Mesendoderm (in vitro differentiated cells): ENCODE data around the gene C16orf95.

Source experiments
- DNase-seq: peaks from one replicate; pipeline ENCODE4 v3.0.0; 2013
- H2AK5ac ChIP-seq: 2 replicates; pipeline ENCODE4 v1.6.1; 2013; ENCODE audit warnings: low read length, inconsistent platforms
- H2BK120ac ChIP-seq: 2 replicates; pipeline ENCODE4 v1.6.1; 2013; ENCODE audit warnings: low read depth, mild to moderate bottlenecking, low read length, moderate library complexity, mixed read lengths
- H2BK15ac ChIP-seq: replicated peaks from 2 replicates; pipeline ENCODE4 v1.6.1; 2013; ENCODE audit warnings: low read depth, mild to moderate bottlenecking, moderate library complexity
- H2BK5ac ChIP-seq: 2 replicates; pipeline ENCODE4 v1.6.1; 2013; ENCODE audit warnings: low read length, inconsistent platforms
- H3K18ac ChIP-seq: 2 replicates; pipeline ENCODE4 v1.6.1; 2013; ENCODE audit warnings: mild to moderate bottlenecking, low read length, mixed read lengths
- H3K23ac ChIP-seq: one replicate; pipeline ENCODE4 v1.6.1; 2013; ENCODE audit warnings: low read length
- H3K27ac ChIP-seq: 2 replicates; pipeline ENCODE4 v1.5.1; 2013; ENCODE audit warnings: low read depth, mild to moderate bottlenecking, inconsistent platforms, low read length, moderate library complexity
- H3K27me3 ChIP-seq: 2 replicates; pipeline ENCODE4 v1.6.1; 2013; ENCODE audit warnings: low read length, control low read depth, mild to moderate bottlenecking, inconsistent platforms; ENCODE audit not compliant: insufficient read depth, poor library complexity
- H3K36me3 ChIP-seq: 2 replicates; pipeline ENCODE4 v1.6.1; 2013; ENCODE audit warnings: low read length, inconsistent platforms; ENCODE audit not compliant: control insufficient read depth, insufficient read depth
- H3K4ac ChIP-seq: one replicate; pipeline ENCODE4 v1.6.1; 2013; ENCODE audit warnings: low read depth, mild to moderate bottlenecking, low read length, moderate library complexity
- H3K4me1 ChIP-seq: 2 replicates; pipeline ENCODE4 v1.6.1; 2013; ENCODE audit warnings: low read depth, low read length, inconsistent platforms; ENCODE audit not compliant: control insufficient read depth
- H3K4me2 ChIP-seq: 2 replicates; pipeline ENCODE4 v1.6.1; 2013; ENCODE audit warnings: low read length
- H3K4me3 ChIP-seq: 2 replicates; pipeline ENCODE4 v1.5.1; 2013; ENCODE audit warnings: mild to moderate bottlenecking, low read length
- H3K56ac ChIP-seq: one replicate; pipeline ENCODE4 v1.6.1; 2013; ENCODE audit warnings: low read length
- H3K79me1 ChIP-seq: 2 replicates; pipeline ENCODE4 v1.6.1; 2013; ENCODE audit warnings: low read length, inconsistent platforms
- H3K79me2 ChIP-seq: 2 replicates; pipeline ENCODE4 v1.6.1; 2013; ENCODE audit warnings: mild to moderate bottlenecking, low read length; ENCODE audit not compliant: control insufficient read depth, insufficient read depth
- H3K9ac ChIP-seq: 2 replicates; pipeline ENCODE4 v1.6.1; 2013; ENCODE audit warnings: low read length, inconsistent platforms
- H4K5ac ChIP-seq: one replicate; pipeline ENCODE4 v1.6.1; 2013; ENCODE audit warnings: low read length
- H4K8ac ChIP-seq: one replicate; pipeline ENCODE4 v1.6.1; 2013; ENCODE audit warnings: low read depth, mild to moderate bottlenecking, control low read depth, low read length, moderate library complexity
- WGBS: extraction: QIAGEN DNeasy Blood & Tissue Kit; methylation state at CpG from one replicate; pipeline ENCODE4 v1.1.7; 2013; ENCODE audit warnings: low lambda C conversion rate, missing lambda C conversion rate; ENCODE audit not compliant: insufficient coverage; ENCODE audit errors: extremely low coverage; 5-methylcytosine and 5-hydroxymethylcytosine counted together

C16orf95 gene

DNA sequence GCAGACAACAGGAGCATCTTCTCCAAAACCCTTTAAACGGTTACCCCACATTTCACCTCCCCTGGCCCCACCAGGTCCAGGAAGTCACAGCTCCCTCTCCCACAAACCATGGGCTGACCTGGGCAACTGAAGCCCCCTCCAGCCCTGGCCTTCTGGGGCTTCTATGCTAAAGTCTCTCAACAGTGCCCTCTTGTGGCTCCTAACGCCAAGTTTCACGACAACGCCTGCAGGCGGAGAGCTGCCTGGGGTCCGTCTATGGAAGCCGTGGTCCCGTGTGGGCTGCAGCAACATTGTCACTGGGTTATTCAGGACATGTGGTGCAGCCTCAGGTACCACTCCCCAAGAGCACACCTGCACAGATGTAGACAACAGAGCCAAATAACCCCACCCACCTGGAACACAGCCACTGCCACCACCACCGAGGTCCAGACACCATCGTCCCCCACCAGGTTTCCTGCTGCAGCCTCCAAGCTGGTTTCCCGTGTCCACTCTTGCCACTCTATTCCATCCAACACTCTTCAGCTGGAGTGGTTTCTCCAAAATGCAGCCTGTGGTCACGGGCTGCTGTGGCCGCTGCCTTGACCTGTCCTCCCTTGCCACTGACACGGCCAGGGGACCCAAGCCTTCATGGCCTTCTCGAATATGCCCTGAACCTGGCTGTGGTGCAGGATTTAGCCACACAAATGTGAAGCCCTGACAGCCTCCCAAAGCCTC is 19.1 kb downstream of the C16orf95 start:
- Histone ChIP-seq H3K18ac (no peak overlapping the region), H3K4me1 (no peaks in the 10 kb centered on the region), H3K9ac (no peak overlapping the region), H3K56ac (no peak overlapping the region), H2AK5ac (no peak overlapping the region), H3K27ac (no peak overlapping the region), H4K5ac (no peak overlapping the region), H2BK5ac (no peak overlapping the region), H3K4me3 (no peak overlapping the region), H2BK120ac (no peak overlapping the region), H3K79me2 (no peaks in the 10 kb centered on the region), H2BK15ac (no peak overlapping the region), H3K79me1 (no peaks in the 10 kb centered on the region), H3K4me2 (no peak overlapping the region), H4K8ac (no peak overlapping the region), H3K4ac (no peak overlapping the region), H3K23ac (no peak overlapping the region), H3K27me3 (no peaks in the 10 kb centered on the region), H3K36me3 (no peaks in the 10 kb centered on the region)
- peak; percentile 69 for DNase-seq
- no CpG with 5 or more reads among the region's 15 CpGs for WGBS

DNA sequence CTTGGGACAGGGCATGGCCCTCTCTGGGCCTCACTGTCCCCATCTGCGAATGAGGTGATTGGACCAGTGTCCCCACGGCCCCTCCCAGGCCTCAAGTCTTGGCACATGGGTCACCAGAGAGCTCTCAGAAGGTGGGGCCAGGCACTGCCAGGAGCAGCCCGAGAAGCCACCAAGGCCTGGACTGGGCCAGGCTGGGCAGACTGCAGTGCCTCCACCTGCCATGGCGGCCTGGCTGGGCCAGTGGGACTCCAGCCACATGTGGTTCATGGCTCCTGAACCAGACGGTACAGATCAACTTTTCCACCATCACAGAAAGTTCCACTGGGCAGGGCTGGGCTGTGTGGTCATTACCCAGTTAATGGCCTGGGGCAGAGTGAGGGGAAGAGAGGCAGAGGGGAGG is 19.8 kb downstream of the C16orf95 start:
- Histone ChIP-seq H3K9ac (no peak overlapping the region), H4K5ac (no peak overlapping the region), H3K4me3 (no peak overlapping the region), H2AK5ac (no peak overlapping the region), H2BK15ac (no peak overlapping the region), H3K56ac (no peak overlapping the region), H3K27ac (no peak overlapping the region), H3K4me2 (no peak overlapping the region), H3K4ac (no peak overlapping the region), H3K79me1 (no peaks in the 10 kb centered on the region), H4K8ac (no peak overlapping the region), H3K23ac (no peak overlapping the region), H3K79me2 (no peaks in the 10 kb centered on the region), H3K36me3 (no peaks in the 10 kb centered on the region), H3K4me1 (no peaks in the 10 kb centered on the region), H3K18ac (no peak overlapping the region), H2BK5ac (no peak overlapping the region), H3K27me3 (no peaks in the 10 kb centered on the region), H2BK120ac (no peak overlapping the region)
- WGBS: no CpG with 5 or more reads among the region's 5 CpGs
- DNase-seq: no peak

DNA sequence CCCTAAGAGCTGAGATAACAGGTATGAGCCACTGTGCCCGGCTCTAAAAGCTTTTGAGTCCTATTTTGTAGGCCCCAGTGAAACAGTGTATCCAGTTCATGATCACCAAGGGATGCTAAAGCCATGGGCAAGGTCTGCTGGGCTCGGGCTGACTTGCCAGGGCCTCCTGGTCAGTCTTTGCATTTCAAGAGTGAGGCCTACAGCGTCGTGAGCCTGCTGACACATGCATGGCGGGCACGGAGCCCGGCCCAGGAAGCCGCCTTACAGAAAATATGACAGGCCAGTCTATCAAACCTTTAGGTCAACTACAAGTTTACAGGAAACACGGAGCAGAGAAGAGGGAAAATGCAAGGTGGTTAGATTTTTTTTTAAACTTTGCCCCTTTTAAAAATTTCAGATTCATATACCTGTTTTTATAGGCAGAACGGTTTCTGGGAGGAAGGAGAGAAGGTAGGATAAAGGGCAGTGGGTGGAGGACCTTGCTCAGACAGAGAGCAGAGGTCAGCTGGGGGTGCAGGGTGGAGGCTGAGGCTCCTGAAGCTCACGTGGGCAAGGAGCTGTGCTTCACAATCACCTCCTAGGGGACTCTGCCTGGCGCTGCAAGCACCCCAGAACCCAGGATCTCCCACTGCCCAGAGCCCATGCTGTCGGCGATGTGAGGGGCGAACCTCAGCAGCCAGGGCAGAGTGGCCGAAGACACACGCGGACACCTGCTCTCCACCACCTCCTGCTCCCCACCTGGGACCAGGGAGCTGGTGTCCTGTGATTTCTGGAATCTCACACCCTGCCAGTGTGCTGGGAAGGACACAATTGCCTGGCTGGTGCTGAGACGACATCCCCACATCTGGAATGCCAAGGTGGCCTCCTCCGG is 21.3 kb downstream of the C16orf95 start:
- H3K4ac ChIP-seq: no peak overlapping the region
- no peak overlapping the region for H3K18ac ChIP-seq
- no peak overlapping the region for H3K4me2 ChIP-seq
- H3K27ac ChIP-seq: no peak overlapping the region
- H3K79me2 ChIP-seq: no peaks in the 10 kb centered on the region
- H4K8ac ChIP-seq: no peak overlapping the region
- peak; percentile 85 for DNase-seq
- no peak overlapping the region for H2AK5ac ChIP-seq
- H3K4me1 ChIP-seq: no peaks in the 10 kb centered on the region
- H4K5ac ChIP-seq: no peak overlapping the region
- no peak overlapping the region for H2BK120ac ChIP-seq
- WGBS: no CpG with 5 or more reads among the region's 20 CpGs
- no peaks in the 10 kb centered on the region for H3K36me3 ChIP-seq
- H3K4me3 ChIP-seq: no peak overlapping the region
- no peak overlapping the region for H3K9ac ChIP-seq
- H2BK5ac ChIP-seq: no peak overlapping the region
- H3K79me1 ChIP-seq: no peaks in the 10 kb centered on the region
- no peak overlapping the region for H3K23ac ChIP-seq
- H2BK15ac ChIP-seq: no peak overlapping the region
- H3K27me3 ChIP-seq: no peaks in the 10 kb centered on the region
- peak overlapping the region; percentile 15 for H3K56ac ChIP-seq

DNA sequence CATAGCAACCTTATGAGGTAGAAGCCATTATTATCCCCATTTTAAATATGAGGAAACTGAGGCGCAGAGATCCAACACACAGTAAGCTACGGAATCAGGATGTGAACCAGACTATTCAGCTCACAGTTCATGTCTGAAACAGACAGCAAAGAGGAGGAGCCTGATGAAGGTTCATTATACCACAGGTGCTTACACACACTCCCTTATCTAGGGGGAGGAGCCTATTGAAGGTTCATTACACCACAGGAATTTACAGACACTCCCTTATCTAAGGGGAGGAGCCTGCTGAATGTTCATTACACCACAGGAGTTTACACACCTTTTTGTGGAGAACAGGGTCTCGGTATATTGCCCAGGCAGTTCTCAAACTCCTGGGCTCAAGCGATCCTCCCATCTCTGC is 21.9 kb downstream of the C16orf95 start:
- H3K18ac ChIP-seq: no peak overlapping the region
- no peak overlapping the region for H4K5ac ChIP-seq
- no peak overlapping the region for H3K23ac ChIP-seq
- no peak overlapping the region for H3K27ac ChIP-seq
- H3K9ac ChIP-seq: no peak overlapping the region
- no peak overlapping the region for H2BK120ac ChIP-seq
- no peak overlapping the region for H4K8ac ChIP-seq
- WGBS: no CpG with 5 or more reads among the region's 4 CpGs
- no peak overlapping the region for H3K4me3 ChIP-seq
- no peak overlapping the region for H2AK5ac ChIP-seq
- no peaks in the 10 kb centered on the region for H3K79me1 ChIP-seq
- no peaks in the 10 kb centered on the region for H3K27me3 ChIP-seq
- H2BK5ac ChIP-seq: no peak overlapping the region
- DNase-seq: peak; percentile 88
- no peaks in the 10 kb centered on the region for H3K4me1 ChIP-seq
- H3K79me2 ChIP-seq: no peaks in the 10 kb centered on the region
- no peak overlapping the region for H3K56ac ChIP-seq
- H3K36me3 ChIP-seq: no peaks in the 10 kb centered on the region
- no peak overlapping the region for H2BK15ac ChIP-seq
- no peak overlapping the region for H3K4ac ChIP-seq
- H3K4me2 ChIP-seq: no peak overlapping the region

DNA sequence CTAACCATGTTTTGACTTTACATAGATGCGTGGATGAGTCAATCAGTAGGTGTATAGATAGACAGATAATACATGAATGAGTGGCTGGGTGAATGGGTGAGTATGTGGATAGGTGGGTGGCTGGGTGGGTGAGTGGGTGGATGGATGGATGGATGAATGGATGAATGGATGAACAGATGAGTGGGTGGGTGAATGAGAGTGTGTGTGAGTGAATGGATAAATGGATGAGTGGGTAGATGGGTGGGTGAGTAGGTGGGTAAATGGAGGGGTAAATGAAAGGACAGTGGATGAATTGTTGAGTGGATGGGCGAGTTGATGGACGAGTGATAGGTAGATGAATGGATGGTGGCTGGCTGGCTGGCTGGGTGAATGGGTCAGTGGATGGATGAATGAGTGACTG is 23.2 kb downstream of the C16orf95 start:
- Histone ChIP-seq H3K36me3 (no peaks in the 10 kb centered on the region), H2BK5ac (no peak overlapping the region), H4K5ac (no peak overlapping the region), H3K9ac (no peak overlapping the region), H3K79me2 (no peaks in the 10 kb centered on the region), H3K4me3 (no peak overlapping the region), H3K23ac (no peak overlapping the region), H2AK5ac (no peak overlapping the region), H3K4ac (no peak overlapping the region), H2BK15ac (no peak overlapping the region), H3K79me1 (no peaks in the 10 kb centered on the region), H3K27ac (no peak overlapping the region), H3K27me3 (no peaks in the 10 kb centered on the region), H2BK120ac (no peak overlapping the region), H3K18ac (no peak overlapping the region), H3K4me1 (no peaks in the 10 kb centered on the region), H3K56ac (no peak overlapping the region), H3K4me2 (no peak overlapping the region), H4K8ac (no peak overlapping the region)
- WGBS: 100% methylated on average over 2 of the region's 3 CpGs
- DNase-seq: no peak
